Measurements from ENCODE around the gene HNRNPD. TPM values are rescaled to one million over a fixed set of nuclear protein-coding genes. Genes with fewer than 3 reads are reported as not detected.

HNRNPD gene, protein sequence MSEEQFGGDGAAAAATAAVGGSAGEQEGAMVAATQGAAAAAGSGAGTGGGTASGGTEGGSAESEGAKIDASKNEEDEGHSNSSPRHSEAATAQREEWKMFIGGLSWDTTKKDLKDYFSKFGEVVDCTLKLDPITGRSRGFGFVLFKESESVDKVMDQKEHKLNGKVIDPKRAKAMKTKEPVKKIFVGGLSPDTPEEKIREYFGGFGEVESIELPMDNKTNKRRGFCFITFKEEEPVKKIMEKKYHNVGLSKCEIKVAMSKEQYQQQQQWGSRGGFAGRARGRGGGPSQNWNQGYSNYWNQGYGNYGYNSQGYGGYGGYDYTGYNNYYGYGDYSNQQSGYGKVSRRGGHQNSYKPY
- 24.7 and 30.2 TPM in 2 replicates for total RNA-seq

DNA sequence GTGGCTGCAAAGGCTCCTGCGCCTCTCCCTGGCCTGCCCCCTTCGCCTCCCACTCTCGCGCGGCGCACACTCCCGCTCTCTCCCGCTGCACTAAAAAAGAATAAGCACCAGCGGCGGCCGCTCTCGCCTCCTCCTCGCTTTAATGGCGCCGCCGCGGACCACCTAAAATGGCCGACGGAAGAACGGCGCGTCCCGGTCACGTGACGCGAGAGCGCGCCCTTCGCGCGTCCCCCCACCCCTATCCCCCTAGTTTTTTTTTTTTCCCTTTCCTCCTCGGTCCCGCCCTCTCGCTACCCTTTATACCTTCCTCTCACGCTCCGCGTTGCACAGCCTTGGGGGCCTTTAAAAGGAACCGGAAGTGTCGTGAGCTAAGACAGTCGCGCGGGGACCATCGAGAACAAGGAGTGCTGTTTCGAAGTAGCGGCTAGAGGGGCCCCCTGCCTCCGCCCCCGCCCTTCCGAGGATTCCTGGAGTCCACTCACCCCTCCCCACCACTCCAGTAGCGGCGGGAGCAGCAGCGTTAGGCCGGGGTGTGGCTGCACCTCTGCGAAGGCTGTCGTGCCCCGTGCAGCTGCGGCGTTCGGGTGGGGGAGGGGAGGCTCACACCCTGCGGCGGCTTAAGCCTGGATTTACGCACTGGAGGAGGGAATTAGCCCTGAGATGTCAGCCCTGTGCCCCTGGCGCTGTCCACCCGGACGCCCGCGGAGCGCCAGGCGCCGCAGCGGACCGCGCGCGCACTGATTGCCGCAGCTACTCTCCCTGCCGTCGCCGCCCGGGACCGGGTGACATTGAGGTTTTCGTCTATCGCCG, at the start of gene HNRNPD:
TSS of gene HNRNPD (minus strand) at position 176 of the 810 bp plus-strand sequence. CDS start 313 bp downstream, outside the sequence.

Small RNA genes within 50 kb of the gene (small RNA-seq; reads per million reads assigned to genes)
- not detected for gene RF00150 (ENCODE audit: low replicate concordance)

Other genes with a start within 250 kb of the HNRNPD start
- 104 and 141 TPM in 2 replicates for gene HNRNPDL, start 56.5 kb upstream of the HNRNPD start, total RNA-seq
- 27.6 and 41.7 TPM in 2 replicates for gene ENOPH1, start 56.6 kb upstream of the HNRNPD start, total RNA-seq
- 0.14 TPM in 1 of 2 replicates, not detected in the other for gene TMEM150C, start 188.0 kb upstream of the HNRNPD start, total RNA-seq